Measurements from ENCODE around the gene MRM2. TPM values are rescaled to one million over a fixed set of nuclear protein-coding genes. Genes with fewer than 3 reads are reported as not detected.

The MRM2 gene
- total RNA-seq, 2 donors from 2014 or later: 13.2 to 13.7 TPM

- TF ChIP-seq CTCF (IDR thresholded peaks at IDR 0.05): no peak
- H3K4me1 ChIP-seq: peaks cover 0 to 1% of the 10 kb centered on the region in 2 donors
Observed at GRCh38 chr7:2225336-2225735, 16.7 kb downstream of the MRM2 start.

GRCh38 chr7:2224934-2225333, 17.1 kb downstream of the MRM2 start:
- H3K27ac ChIP-seq: no peak overlapping the region
- no peaks in the 10 kb centered on the region for H3K4me1 ChIP-seq
- H3K27me3 ChIP-seq: no peaks in the 10 kb centered on the region
- no peaks in the 10 kb centered on the region for H3K9me3 ChIP-seq
- no peak for TF ChIP-seq CTCF (IDR thresholded peaks at IDR 0.05)
- H3K4me3 ChIP-seq: no peak overlapping the region
- DNase-seq (ENCODE audit: low spot score): no peak
- H3K36me3 ChIP-seq: peaks cover 45% of the 10 kb centered on the region

More at GRCh38 chr7:2225336-2225735, 16.7 kb downstream of the MRM2 start:
- Histone ChIP-seq H3K27ac (no peak overlapping the region), H3K9me3 (no peaks in the 10 kb centered on the region), H3K36me3 (peaks cover 43% of the 10 kb centered on the region), H3K4me3 (no peak overlapping the region), H3K27me3 (no peaks in the 10 kb centered on the region)
- no peak for DNase-seq (ENCODE audit: low spot score)

- Histone ChIP-seq H3K36me3 (peaks cover 45% of the 10 kb centered on the region), H3K9me3 (no peaks in the 10 kb centered on the region), H3K4me1 (no peaks in the 10 kb centered on the region), H3K4me3 (no peak overlapping the region), H3K27ac (no peak overlapping the region), H3K27me3 (no peaks in the 10 kb centered on the region)
- no peak for TF ChIP-seq CTCF (IDR thresholded peaks at IDR 0.05)
- no peak for DNase-seq (ENCODE audit: low spot score)
Observed at GRCh38 chr7:2224491-2224928, 17.5 kb downstream of the MRM2 start.

GRCh38 chr7:2223321-2223720, 18.7 kb downstream of the MRM2 start:
- DNase-seq (ENCODE audit: low spot score): no peak
- no peaks in the 10 kb centered on the region for H3K27me3 ChIP-seq
- TF ChIP-seq CTCF (IDR thresholded peaks at IDR 0.05): no peak
- H3K4me1 ChIP-seq: no peaks in the 10 kb centered on the region
- H3K9me3 ChIP-seq: no peaks in the 10 kb centered on the region
- H3K4me3 ChIP-seq: no peak overlapping the region
- H3K36me3 ChIP-seq: peaks cover 45% of the 10 kb centered on the region
- H3K27ac ChIP-seq: no peak overlapping the region

GRCh38 chr7:2222516-2222915, 19.5 kb downstream of the MRM2 start:
- Histone ChIP-seq H3K9me3 (no peaks in the 10 kb centered on the region), H3K27ac (no peak overlapping the region), H3K36me3 (peaks cover 50% of the 10 kb centered on the region), H3K4me1 (no peaks in the 10 kb centered on the region), H3K27me3 (no peaks in the 10 kb centered on the region), H3K4me3 (no peak overlapping the region)
- no peak for DNase-seq (ENCODE audit: low spot score)
- TF ChIP-seq CTCF (IDR thresholded peaks at IDR 0.05): no peak

GRCh38 chr7:2220954-2221353, 21.1 kb downstream of the MRM2 start:
- H3K27me3 ChIP-seq: no peaks in the 10 kb centered on the region
- no peaks in the 10 kb centered on the region for H3K9me3 ChIP-seq
- no peaks in the 10 kb centered on the region for H3K4me1 ChIP-seq
- TF ChIP-seq CTCF (IDR thresholded peaks at IDR 0.05): no peak
- peaks cover 63% of the 10 kb centered on the region for H3K36me3 ChIP-seq
- H3K27ac ChIP-seq: no peak overlapping the region
- H3K4me3 ChIP-seq: no peak overlapping the region
- DNase-seq (ENCODE audit: low spot score): no peak
